Keratinocyte (primary cell): ENCODE results near the gene GATA3.

ENCODE experiments used
- CTCF ChIP-seq, 3 experiments: IDR thresholded peaks in 1 of 3; conservative IDR thresholded peaks in 1 of 3; optimal IDR thresholded peaks in 1 of 3; 2 replicates in 2 of 3; 3 replicates in 1 of 3; pipeline versions ENCODE3 to v1.5.1; 2011; ENCODE audit warnings: low read length in 3 of 3, mild to moderate bottlenecking in 3 of 3, moderate library complexity in 2 of 3, control low read depth in 1 of 3, inconsistent platforms in 1 of 3; ENCODE audit not compliant: insufficient read depth in 2 of 3; ENCODE audit errors: extremely low read depth in 1 of 3
- EZH2 ChIP-seq: IDR thresholded peaks from one replicate; pipeline ENCODE4 v1.6.1; 2012; ENCODE audit warnings: inconsistent platforms, mild to moderate bottlenecking, low read length, moderate library complexity

GRCh38 chr10:8058274-8059111 is 4.0 kb downstream of the GATA3 start:
- TF ChIP-seq CTCF (optimal IDR thresholded peaks at IDR 0.05 in 1 of 3, IDR thresholded peaks at IDR 0.05 in 1 of 3, conservative IDR thresholded peaks at IDR 0.05 in 1 of 3; ENCODE audit: extremely low read depth in 1 of 3, insufficient read depth in 2 of 3, low read length in 3 of 3) (no peak), EZH2 (no peak)
